SK-N-SH treated with all-trans-retinoic acid at 6 μM for 48 hours (cell line): ENCODE data around the gene TMEM235.

Experiments used
- BACH2 ChIP-seq: fragments of 250-450 bp; sonication (Bioruptor Pico); IDR thresholded peaks from 2 replicates; pipeline ENCODE4 v1.9.0; 2021; ENCODE audit warnings: mild to moderate bottlenecking, borderline replicate concordance
- CSDC2 ChIP-seq: fragments of 250-450 bp; sonication (Bioruptor Pico); IDR thresholded peaks from 2 replicates; pipeline ENCODE4 v1.5.0; 2020; ENCODE audit warnings: mild to moderate bottlenecking, moderate library complexity
- ISL1 ChIP-seq: fragments of 250-450 bp; sonication (Bioruptor Pico); IDR thresholded peaks from 2 replicates; pipeline ENCODE4 v2.1.2; 2022; ENCODE audit warnings: mild to moderate bottlenecking, moderate library complexity
- PPARA ChIP-seq: fragments of 250-450 bp; sonication (Bioruptor Pico); IDR thresholded peaks from 2 replicates; pipeline ENCODE4 v1.5.0; 2020; ENCODE audit warnings: mild to moderate bottlenecking, borderline replicate concordance
- ZC3H10 ChIP-seq: fragments of 250-450 bp; sonication (Bioruptor Pico); IDR thresholded peaks from 2 replicates; pipeline ENCODE4 v1.5.1; 2021; ENCODE audit warnings: mild to moderate bottlenecking, moderate library complexity
- TF ChIP-seq, protein P1 (sequence below): fragments of 250-450 bp; sonication (Bioruptor Pico); IDR thresholded peaks from 2 replicates; pipeline ENCODE4 v1.8.0; 2020; ENCODE audit warnings: mild to moderate bottlenecking, moderate library complexity, borderline replicate concordance
- TF ChIP-seq, protein P2 (sequence below): fragments of 250-450 bp; sonication (Bioruptor Pico); IDR thresholded peaks from 2 replicates; pipeline ENCODE4 v1.8.0; 2021; ENCODE audit warnings: low read depth, mild to moderate bottlenecking, moderate library complexity, borderline replicate concordance
- TF ChIP-seq, protein P3 (sequence below): fragments of 250-450 bp; sonication (Bioruptor Pico); IDR thresholded peaks from 2 replicates; pipeline ENCODE4 v1.5.1; 2021; ENCODE audit warnings: mild to moderate bottlenecking, moderate library complexity

GRCh38 chr17:78263736-78264340 lies 32.4 kb downstream of the TMEM235 start:
- TF ChIP-seq, protein P1, sequence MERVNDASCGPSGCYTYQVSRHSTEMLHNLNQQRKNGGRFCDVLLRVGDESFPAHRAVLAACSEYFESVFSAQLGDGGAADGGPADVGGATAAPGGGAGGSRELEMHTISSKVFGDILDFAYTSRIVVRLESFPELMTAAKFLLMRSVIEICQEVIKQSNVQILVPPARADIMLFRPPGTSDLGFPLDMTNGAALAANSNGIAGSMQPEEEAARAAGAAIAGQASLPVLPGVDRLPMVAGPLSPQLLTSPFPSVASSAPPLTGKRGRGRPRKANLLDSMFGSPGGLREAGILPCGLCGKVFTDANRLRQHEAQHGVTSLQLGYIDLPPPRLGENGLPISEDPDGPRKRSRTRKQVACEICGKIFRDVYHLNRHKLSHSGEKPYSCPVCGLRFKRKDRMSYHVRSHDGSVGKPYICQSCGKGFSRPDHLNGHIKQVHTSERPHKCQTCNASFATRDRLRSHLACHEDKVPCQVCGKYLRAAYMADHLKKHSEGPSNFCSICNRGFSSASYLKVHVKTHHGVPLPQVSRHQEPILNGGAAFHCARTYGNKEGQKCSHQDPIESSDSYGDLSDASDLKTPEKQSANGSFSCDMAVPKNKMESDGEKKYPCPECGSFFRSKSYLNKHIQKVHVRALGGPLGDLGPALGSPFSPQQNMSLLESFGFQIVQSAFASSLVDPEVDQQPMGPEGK (CRISPR knock-in tag) = no peak
- TF ChIP-seq ISL1 = no peak
- TF ChIP-seq CSDC2 (CRISPR knock-in tag) = no peak
- TF ChIP-seq PPARA (CRISPR knock-in tag) = no peak
- TF ChIP-seq BACH2 (CRISPR knock-in tag) = no peak
- no peak for TF ChIP-seq ZC3H10 (CRISPR knock-in tag)
- TF ChIP-seq, protein P2, sequence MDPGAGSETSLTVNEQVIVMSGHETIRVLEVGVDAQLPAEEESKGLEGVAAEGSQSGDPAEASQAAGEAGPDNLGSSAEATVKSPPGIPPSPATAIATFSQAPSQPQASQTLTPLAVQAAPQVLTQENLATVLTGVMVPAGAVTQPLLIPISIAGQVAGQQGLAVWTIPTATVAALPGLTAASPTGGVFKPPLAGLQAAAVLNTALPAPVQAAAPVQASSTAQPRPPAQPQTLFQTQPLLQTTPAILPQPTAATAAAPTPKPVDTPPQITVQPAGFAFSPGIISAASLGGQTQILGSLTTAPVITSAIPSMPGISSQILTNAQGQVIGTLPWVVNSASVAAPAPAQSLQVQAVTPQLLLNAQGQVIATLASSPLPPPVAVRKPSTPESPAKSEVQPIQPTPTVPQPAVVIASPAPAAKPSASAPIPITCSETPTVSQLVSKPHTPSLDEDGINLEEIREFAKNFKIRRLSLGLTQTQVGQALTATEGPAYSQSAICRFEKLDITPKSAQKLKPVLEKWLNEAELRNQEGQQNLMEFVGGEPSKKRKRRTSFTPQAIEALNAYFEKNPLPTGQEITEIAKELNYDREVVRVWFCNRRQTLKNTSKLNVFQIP (CRISPR knock-in tag) = no peak
- TF ChIP-seq, protein P3, sequence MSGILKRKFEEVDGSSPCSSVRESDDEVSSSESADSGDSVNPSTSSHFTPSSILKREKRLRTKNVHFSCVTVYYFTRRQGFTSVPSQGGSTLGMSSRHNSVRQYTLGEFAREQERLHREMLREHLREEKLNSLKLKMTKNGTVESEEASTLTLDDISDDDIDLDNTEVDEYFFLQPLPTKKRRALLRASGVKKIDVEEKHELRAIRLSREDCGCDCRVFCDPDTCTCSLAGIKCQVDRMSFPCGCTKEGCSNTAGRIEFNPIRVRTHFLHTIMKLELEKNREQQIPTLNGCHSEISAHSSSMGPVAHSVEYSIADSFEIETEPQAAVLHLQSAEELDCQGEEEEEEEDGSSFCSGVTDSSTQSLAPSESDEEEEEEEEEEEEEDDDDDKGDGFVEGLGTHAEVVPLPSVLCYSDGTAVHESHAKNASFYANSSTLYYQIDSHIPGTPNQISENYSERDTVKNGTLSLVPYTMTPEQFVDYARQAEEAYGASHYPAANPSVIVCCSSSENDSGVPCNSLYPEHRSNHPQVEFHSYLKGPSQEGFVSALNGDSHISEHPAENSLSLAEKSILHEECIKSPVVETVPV (CRISPR knock-in tag) = no peak
